Activated CD8-positive, alpha-beta memory T cell treated with anti-CD3 and anti-CD28 coated beads, Interleukin-2, amount 10 ng/mL, durations not matched to agents 7 days and 5 days (primary cell): ENCODE results near the gene RSRC1. TPM values are rescaled to one million over a fixed set of nuclear protein-coding genes. Genes with fewer than 3 reads are reported as not detected.
"Not testable (repeated sequence)": the region's sequence is repeated elsewhere in the genome, so short reads cannot be mapped to it uniquely, and the experiment has no call there.

Source experiments
- ATAC-seq: fragments of 150-1000 bp; cut with Tn5 transposase; one replicate; pipeline ENCODE4 v1.10.0; 2021; ENCODE audit warnings: moderate library complexity
- CTCF ChIA-PET: fragments of 350-600 bp; sonication (Branson Sonifier 250); formaldehyde crosslinking; loops from one replicate; lab custom pipeline; 2021; ENCODE audit warnings: antibody characterized with exemption; lab: Charles Lee
- DNase-seq: peaks from one replicate; pipeline ENCODE4 v3.0.0-alpha.2; 2020
- H3K27ac Mint-ChIP-seq: one replicate; pipeline ENCODE4 v1.8.0; 2021; ENCODE audit warnings: mild to moderate bottlenecking, mixed read lengths
- H3K27me3 Mint-ChIP-seq: one replicate; pipeline ENCODE4 v1.8.0; 2021; ENCODE audit warnings: mixed read lengths
- H3K36me3 Mint-ChIP-seq: one replicate; pipeline ENCODE4 v1.8.0; 2021; ENCODE audit warnings: mild to moderate bottlenecking, mixed read lengths
- H3K4me1 Mint-ChIP-seq: one replicate; pipeline ENCODE4 v1.8.0; 2021; ENCODE audit warnings: mixed read lengths
- H3K4me3 Mint-ChIP-seq: one replicate; pipeline ENCODE4 v1.8.0; 2021; ENCODE audit warnings: mild to moderate bottlenecking, moderate library complexity, mixed read lengths
- H3K9me3 Mint-ChIP-seq: one replicate; pipeline ENCODE4 v1.8.0; 2022; ENCODE audit warnings: low read depth, mixed read lengths
- total RNA-seq, 2 experiments: library from RNA; stranded (reverse); gene quantifications; one replicate each; pipeline ENCODE4 v1.2.3, GENCODE V29; 2021

The RSRC1 gene
- total RNA-seq, 2 experiments from 2014 or later = 45.1 to 45.4 TPM

DNA sequence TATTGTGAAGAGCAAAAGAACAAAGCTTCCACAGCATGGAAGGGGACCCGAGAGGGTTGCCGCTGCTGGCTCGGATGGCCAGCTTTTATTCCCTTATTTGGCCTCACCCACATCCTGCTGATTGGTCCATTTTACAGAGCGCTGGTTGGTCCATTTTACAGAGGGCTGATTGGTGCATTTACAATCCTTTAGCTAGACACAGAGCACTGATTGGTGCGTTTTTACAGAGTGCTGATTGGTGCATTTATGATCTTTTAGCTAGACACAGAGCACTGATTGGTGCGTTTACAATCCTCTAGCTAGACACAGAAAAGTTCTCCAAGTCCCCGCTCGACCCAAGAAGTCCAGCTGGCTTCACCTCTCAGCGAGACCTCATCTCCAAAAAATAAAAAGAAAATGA, 440.0 kb downstream of the RSRC1 start:
- not testable (repeated sequence) for ATAC-seq, DNase-seq, H3K4me1 Mint-ChIP-seq, H3K36me3 Mint-ChIP-seq, H3K9me3 Mint-ChIP-seq, H3K27me3 Mint-ChIP-seq, H3K27ac Mint-ChIP-seq, H3K4me3 Mint-ChIP-seq
- CTCF ChIA-PET = interaction anchor here (1.1 to 1.6 kb wide), 2 partner anchors 11 to 95 kb away, joined by 4 read pairs; no protein-coding TSS in a partner anchor

DNA sequence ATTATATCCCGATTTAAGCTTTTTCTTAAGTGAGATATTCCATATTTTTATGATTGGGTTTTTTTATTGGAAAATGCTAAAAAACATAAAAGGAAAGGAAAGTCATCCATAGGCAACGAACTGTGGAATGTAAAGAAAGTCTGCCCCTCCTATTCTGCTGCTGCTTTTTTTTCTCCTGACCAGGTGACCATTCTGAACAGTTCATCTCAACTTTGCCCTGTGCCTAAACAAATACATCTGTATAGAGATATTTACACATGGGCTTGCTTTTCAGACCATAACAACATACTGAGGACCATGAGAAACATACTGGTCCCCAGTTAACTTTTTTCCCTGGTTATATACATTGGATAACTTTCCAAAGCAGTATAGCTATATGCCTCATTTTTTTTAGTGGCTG, 442.2 kb downstream of the RSRC1 start:
- H3K27ac Mint-ChIP-seq = no peak overlapping the region
- no peak for DNase-seq

DNA sequence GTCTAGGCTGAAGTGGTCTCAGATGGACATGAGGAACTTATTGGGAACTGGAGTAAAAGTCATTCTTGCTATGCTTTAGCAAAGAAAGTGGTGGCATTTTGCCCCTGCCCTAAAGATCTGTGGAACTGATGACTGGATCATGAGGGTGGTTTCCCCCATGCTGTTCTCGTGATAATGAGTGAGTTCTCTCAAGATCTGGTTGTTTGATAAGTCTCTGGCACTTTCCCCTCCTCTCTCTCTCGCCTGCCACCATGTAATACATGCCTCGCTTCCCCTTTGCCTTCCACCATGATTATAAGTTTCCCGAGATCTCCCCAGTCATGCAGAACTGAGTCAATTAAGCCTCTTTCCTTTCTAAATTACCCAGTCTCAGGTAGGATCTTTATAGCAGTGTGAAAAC, 449.6 kb downstream of the RSRC1 start:
- CTCF ChIA-PET = no interaction called here

More for the DNA sequence above, 442.2 kb downstream of the RSRC1 start:
- H3K9me3 Mint-ChIP-seq = peaks cover 2% of the 10 kb centered on the region
- H3K36me3 Mint-ChIP-seq = no peaks in the 10 kb centered on the region
- no peaks in the 10 kb centered on the region for H3K4me1 Mint-ChIP-seq
- ATAC-seq = no peak
- no peak overlapping the region for H3K4me3 Mint-ChIP-seq
- H3K27me3 Mint-ChIP-seq = peaks cover 3% of the 10 kb centered on the region
- CTCF ChIA-PET = no interaction called here

DNA sequence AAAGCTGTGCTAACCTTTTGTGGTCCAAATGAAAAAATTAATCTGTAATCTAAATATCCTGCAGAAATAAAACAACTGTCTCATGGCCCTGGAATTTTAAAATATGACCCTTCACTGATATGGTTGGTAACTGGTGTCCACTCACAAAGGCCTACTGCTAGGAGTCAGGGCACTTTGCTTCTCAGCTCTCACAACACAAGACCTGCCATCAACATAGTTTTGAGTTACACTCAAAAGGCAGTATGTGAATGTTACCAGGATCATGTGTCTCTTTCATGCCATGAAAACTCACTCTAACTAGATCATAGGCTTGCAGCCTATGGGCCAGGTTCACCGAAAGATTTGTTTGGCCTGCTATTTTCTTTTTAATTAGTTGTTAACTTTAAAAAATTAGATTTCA, 451.1 kb downstream of the RSRC1 start:
- Mint-ChIP-seq H3K27ac (no peak overlapping the region), H3K27me3 (peaks cover 9% of the 10 kb centered on the region), H3K9me3 (no peaks in the 10 kb centered on the region), H3K4me1 (no peaks in the 10 kb centered on the region), H3K4me3 (no peak overlapping the region), H3K36me3 (no peaks in the 10 kb centered on the region)
- no peak for DNase-seq
- ATAC-seq = no peak
- CTCF ChIA-PET = no interaction called here

More for the DNA sequence above, 449.6 kb downstream of the RSRC1 start:
- no peaks in the 10 kb centered on the region for H3K4me1 Mint-ChIP-seq
- ATAC-seq (no peak), DNase-seq (no peak)
- H3K27ac Mint-ChIP-seq = no peak overlapping the region
- H3K9me3 Mint-ChIP-seq = no peaks in the 10 kb centered on the region
- H3K27me3 Mint-ChIP-seq = peaks cover 11% of the 10 kb centered on the region
- H3K4me3 Mint-ChIP-seq = no peak overlapping the region
- H3K36me3 Mint-ChIP-seq = no peaks in the 10 kb centered on the region

DNA sequence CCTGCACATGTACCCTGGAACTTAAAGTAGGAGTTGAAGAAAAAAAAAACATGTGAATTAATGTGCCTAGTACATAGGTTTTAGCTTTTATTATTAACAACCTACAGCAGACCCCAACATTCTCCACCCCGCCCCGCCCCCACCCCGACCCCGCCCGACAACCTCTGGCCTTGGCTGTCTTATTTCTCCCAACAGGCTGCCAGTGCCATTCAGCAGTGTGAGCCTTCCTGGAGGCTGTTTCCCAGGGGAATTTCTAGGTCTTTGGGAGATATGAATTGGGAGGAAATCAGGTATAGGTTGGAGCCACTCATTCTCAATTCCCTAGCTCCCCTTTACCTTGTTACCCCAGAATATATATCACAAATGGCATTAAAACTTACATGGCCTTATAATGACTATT, 452.8 kb downstream of the RSRC1 start:
- no peaks in the 10 kb centered on the region for H3K36me3 Mint-ChIP-seq

DNA sequence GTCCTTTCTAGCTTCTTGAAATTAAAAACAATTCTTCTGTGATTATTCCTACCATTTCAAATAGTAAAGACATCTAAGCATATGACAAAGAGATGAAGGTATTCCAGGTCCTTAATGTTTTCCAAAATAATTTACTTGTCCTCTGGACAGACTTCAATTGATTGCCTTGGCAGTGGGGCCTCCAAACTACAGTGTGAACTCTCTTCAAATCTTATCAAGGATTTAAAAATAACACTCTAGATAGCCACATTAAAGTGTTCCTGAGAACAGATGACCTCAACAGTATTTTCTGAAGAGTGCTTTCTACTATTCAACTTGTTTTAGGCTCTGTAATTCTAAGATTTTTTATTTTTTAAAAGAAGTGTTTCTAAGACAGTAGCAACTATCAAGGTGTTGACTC, 453.2 kb downstream of the RSRC1 start:
- H3K36me3 Mint-ChIP-seq = no peaks in the 10 kb centered on the region
- no peaks in the 10 kb centered on the region for H3K9me3 Mint-ChIP-seq
- H3K27ac Mint-ChIP-seq = no peak overlapping the region
- peaks cover 10% of the 10 kb centered on the region for H3K27me3 Mint-ChIP-seq
- CTCF ChIA-PET = no interaction called here
- DNase-seq (no peak), ATAC-seq (no peak)
- H3K4me3 Mint-ChIP-seq = no peak overlapping the region
- H3K4me1 Mint-ChIP-seq = no peaks in the 10 kb centered on the region

More for the DNA sequence above, 452.8 kb downstream of the RSRC1 start:
- DNase-seq (no peak), ATAC-seq (no peak)
- peaks cover 9% of the 10 kb centered on the region for H3K27me3 Mint-ChIP-seq
- no peak overlapping the region for H3K4me3 Mint-ChIP-seq
- CTCF ChIA-PET = no interaction called here
- H3K27ac Mint-ChIP-seq = no peak overlapping the region
- H3K4me1 Mint-ChIP-seq = no peaks in the 10 kb centered on the region
- no peaks in the 10 kb centered on the region for H3K9me3 Mint-ChIP-seq

DNA sequence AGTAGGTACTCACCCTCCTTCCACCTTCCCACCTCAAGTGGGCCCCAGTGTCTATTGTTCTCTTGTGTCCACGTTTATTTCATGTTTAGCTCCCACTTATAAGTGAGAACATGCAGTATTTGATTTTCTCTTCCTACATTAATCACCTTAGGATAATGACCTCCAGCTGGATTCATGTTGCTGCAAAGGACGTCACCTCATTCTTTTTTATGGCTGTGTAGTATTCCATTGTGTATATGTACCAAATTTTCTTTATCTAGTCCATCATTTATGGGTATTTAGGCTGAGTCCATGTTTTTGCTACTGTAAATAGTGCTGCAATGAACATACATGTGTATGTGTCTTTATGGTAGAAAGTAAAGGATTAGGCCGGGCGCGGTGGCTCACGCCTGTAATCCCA, 455.2 kb downstream of the RSRC1 start:
- H3K27me3 Mint-ChIP-seq = peaks cover 18% of the 10 kb centered on the region
- ATAC-seq (no peak), DNase-seq (no peak)
- no peaks in the 10 kb centered on the region for H3K9me3 Mint-ChIP-seq
- no peaks in the 10 kb centered on the region for H3K36me3 Mint-ChIP-seq
- H3K27ac Mint-ChIP-seq = no peak overlapping the region
- no peaks in the 10 kb centered on the region for H3K4me1 Mint-ChIP-seq
- no peak overlapping the region for H3K4me3 Mint-ChIP-seq
- CTCF ChIA-PET = no interaction called here

DNA sequence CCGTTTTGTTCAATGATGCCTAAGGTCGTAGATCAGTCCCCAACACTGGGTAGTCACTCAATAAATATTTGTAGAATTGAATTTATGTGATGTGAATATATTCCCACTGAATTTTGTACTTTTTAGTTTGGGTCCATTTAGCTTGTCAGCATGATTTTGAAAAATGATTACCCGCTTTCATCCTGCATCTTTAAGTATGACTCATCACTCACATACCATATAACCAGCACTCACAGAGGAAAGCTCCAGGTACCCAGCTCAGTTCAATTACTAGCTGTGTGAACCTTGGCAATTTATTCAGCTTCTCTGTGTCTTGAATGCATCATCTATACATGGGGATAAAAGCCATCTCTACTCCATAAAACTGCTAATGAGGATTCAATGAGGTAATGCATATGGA, 458.9 kb downstream of the RSRC1 start:
- ATAC-seq (no peak), DNase-seq (no peak)
- Mint-ChIP-seq H3K4me3 (no peak overlapping the region), H3K4me1 (peaks cover 12% of the 10 kb centered on the region), H3K27ac (no peak overlapping the region), H3K36me3 (no peaks in the 10 kb centered on the region), H3K9me3 (no peaks in the 10 kb centered on the region), H3K27me3 (peaks cover 27% of the 10 kb centered on the region)
- CTCF ChIA-PET = interaction anchor here (3.6 kb wide), 1 partner anchor 75 kb away, joined by 16 read pairs; the partner anchor contains the start of gene GFM1

DNA sequence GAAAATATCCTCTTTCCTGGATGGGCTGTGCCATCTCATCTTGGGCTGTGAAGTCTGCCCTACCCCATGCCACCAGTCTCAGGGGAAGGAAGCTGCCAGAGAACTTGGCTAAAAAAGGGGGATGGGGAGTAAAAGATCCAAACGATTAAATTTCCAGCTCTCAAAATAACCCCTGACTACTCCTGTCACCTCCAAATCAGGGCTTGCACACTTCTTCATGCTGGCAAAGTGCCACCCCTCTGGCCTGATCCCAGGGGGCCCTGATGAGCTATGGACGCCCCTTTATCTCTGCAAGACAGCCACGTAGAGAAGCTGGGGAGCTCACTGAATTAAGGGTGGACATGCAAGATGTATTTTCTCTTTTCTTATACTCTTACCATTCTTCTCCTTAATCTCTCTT, 459.9 kb downstream of the RSRC1 start:
- H3K27ac Mint-ChIP-seq = no peak overlapping the region
- H3K36me3 Mint-ChIP-seq = no peaks in the 10 kb centered on the region
- no peak overlapping the region for H3K4me3 Mint-ChIP-seq
- ATAC-seq = no peak
- H3K4me1 Mint-ChIP-seq = peaks cover 12% of the 10 kb centered on the region
- DNase-seq = no peak
- H3K27me3 Mint-ChIP-seq = peaks cover 27% of the 10 kb centered on the region
- H3K9me3 Mint-ChIP-seq = no peaks in the 10 kb centered on the region
- CTCF ChIA-PET = interaction anchor here (3.6 kb wide), 1 partner anchor 74 kb away, joined by 16 read pairs; the partner anchor contains the start of gene GFM1

DNA sequence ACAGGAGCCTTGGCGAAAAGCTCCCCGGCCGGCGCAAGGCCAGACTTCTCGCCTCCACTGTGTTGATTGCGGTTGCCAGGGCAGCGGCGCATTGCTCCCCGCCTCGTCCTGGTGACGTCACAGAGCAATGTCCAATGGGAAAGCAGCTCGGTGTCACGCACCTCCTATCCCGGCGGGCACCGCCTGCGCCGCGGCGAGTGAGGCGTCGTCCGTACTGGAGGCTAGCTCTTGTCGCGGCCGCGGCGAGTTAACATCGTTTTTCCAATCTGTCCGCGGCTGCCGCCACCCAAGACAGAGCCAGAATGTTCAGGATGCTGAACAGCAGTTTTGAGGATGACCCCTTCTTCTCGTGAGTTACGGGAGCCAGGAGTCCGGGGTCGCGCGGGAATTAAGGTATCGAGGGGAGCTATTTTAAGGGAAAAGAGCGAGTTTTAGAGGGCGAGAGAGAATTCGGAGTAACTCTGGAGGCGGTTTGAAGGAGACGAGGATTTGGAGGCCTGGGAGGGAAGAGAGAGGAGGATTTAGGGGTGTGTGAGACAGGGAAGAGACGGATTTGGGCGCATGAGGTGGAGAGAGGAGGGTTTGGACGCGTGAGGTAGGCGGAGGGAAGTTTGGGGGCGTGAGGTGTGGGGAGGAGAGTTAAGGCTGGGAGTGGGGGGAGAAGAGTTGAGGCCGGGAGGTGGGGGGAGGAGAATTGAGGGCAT, 461.3 kb downstream of the RSRC1 start, which contains the start of gene MLF1:
TSS of gene MLF1 (plus strand) at position 196 of the 704 bp plus-strand sequence. CDS start at position 303, 107 bp downstream.
- Mint-ChIP-seq H3K4me3 (peak within 1 kb of the TSS; percentile 73), H3K36me3 (no peaks in the 10 kb centered on the region), H3K27ac (peak within 1 kb of the TSS; percentile 66), H3K9me3 (no peaks in the 10 kb centered on the region), H3K4me1 (peaks cover 12% of the 10 kb centered on the region), H3K27me3 (peaks cover 27% of the 10 kb centered on the region)
- ATAC-seq = peak; percentile 99
- peak; percentile 91 for DNase-seq
- CTCF ChIA-PET = interaction anchor here (1.0 to 3.6 kb wide), 2 partner anchors 71 to 73 kb away, joined by 4 to 16 read pairs; partner anchors contain the start of gene GFM1

DNA sequence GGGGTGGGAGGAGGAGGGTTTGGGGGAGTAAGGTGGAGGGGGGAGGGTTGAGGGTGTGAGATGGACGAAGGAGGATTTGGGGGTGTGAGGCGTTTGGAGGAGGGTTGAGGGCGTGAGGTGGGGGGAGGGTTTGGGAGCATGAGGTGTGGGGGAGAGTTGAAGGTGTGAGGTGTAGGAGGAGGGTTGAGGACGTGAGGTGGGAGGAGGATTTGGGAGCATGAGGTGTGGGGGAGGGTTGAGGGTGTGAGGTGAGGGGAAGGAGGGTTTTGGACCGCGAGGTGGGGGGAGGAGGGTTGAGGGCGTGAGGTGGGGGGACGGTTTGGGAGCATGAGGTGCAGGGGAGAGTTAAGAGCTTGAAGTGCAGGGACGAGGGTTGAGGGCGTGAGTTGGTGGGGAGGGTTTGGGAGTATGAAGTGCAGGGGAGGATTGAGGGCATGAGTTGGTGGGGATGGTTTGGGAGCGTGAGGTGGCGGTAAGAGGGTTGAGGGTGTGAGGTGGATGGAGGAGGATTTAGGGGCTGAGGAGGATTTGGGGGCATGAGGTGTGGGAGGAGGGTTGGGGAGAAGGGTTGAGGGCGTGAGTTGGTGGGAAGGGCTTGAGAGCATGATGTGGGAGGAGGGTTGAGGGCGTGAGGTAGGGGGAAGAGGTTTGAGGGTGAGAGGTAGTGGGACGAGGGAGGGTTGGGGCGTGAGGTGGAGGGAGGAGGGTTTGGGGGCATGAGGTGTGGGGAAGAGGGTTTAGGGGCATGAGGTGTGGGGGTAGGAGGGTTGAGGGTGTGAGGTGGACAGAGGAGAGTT, 462.3 kb downstream of the RSRC1 start:
- H3K27ac Mint-ChIP-seq = no peak overlapping the region
- H3K36me3 Mint-ChIP-seq = no peaks in the 10 kb centered on the region
- CTCF ChIA-PET = no interaction called here
- H3K27me3 Mint-ChIP-seq = peaks cover 27% of the 10 kb centered on the region
- peaks cover 12% of the 10 kb centered on the region for H3K4me1 Mint-ChIP-seq
- no peak overlapping the region for H3K4me3 Mint-ChIP-seq
- no peak for DNase-seq
- no peaks in the 10 kb centered on the region for H3K9me3 Mint-ChIP-seq
- ATAC-seq = no peak

DNA sequence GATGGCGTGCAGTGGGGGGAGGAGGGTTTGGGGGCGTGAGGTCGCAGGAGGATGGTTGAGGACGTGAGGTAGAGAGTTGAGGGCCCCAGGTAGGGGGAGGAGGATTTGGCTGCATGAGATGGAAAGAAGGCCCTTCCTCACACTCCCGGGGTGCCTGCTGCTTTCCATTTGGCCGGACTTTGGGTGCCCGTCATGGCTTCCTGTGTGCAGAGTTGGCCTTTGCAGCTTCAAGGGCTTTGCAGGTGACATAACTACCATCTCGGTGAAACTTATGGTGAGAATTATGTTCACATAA, 462.8 kb downstream of the RSRC1 start:
- Mint-ChIP-seq H3K27me3 (peaks cover 27% of the 10 kb centered on the region), H3K4me3 (no peak overlapping the region), H3K27ac (no peak overlapping the region), H3K9me3 (no peaks in the 10 kb centered on the region), H3K36me3 (no peaks in the 10 kb centered on the region), H3K4me1 (peaks cover 12% of the 10 kb centered on the region)
- ATAC-seq (no peak), DNase-seq (no peak)
- CTCF ChIA-PET = no interaction called here

DNA sequence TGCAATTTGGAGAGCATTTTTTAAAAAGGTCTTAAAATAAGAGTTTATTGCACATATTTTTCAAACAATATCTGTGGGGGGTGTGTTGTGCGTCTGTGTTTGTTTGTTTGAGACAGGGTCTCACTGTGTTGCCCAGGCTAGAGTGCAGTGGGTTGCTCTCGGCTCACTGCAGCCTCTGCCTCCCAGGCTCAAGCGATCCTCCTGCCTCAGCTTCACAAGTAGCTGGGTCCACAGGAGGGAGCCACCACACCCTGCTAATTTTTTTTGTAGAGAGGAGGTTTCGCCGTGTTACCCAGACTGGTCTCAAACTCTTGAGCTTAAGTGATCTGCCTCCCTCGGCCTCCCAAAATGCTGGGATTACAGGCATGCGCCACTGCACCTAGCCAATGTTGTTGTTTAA, 463.8 kb downstream of the RSRC1 start:
- CTCF ChIA-PET = no interaction called here
- no peak overlapping the region for H3K4me3 Mint-ChIP-seq

DNA sequence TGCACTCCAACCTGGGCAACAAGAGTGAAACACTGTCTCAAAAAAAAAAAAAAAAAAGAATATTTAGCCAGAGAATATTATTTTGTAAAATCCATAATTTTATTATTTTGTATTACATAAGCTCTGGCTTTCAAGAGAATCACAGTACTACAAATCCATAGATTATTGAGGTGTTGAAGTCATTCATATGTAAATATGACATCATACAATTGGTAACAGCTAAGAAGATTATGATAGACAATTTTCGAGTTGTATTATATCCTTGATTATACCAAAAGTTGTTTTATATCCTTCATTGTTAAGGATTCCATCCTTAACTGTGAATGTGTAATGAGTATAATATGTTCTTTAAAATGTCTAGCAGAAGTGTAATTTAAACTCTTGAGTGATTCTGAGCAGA, 464.8 kb downstream of the RSRC1 start:
- Mint-ChIP-seq H3K27ac (no peak overlapping the region), H3K27me3 (peaks cover 20% of the 10 kb centered on the region), H3K4me3 (no peak overlapping the region), H3K4me1 (peaks cover 13% of the 10 kb centered on the region), H3K36me3 (no peaks in the 10 kb centered on the region), H3K9me3 (no peaks in the 10 kb centered on the region)
- ATAC-seq (no peak), DNase-seq (no peak)
- CTCF ChIA-PET = no interaction called here

More for the DNA sequence above, 463.8 kb downstream of the RSRC1 start:
- DNase-seq = no peak
- Mint-ChIP-seq H3K36me3 (no peaks in the 10 kb centered on the region), H3K27me3 (peaks cover 26% of the 10 kb centered on the region), H3K9me3 (no peaks in the 10 kb centered on the region), H3K4me1 (peaks cover 13% of the 10 kb centered on the region), H3K27ac (no peak overlapping the region)
- no peak for ATAC-seq
